Activated naive CD4-positive, alpha-beta T cell treated with anti-CD3 and anti-CD28 coated beads for 36 hours (primary cell): ENCODE results near the gene CSNK1G1. TPM values are rescaled to one million over a fixed set of nuclear protein-coding genes. Genes with fewer than 3 reads are reported as not detected.
A peak's percentile ranks its signal among the peaks of the same experiment; 100 is the strongest.

ENCODE experiments used
- CTCF ChIA-PET: fragments of 350-600 bp; sonication (Branson Sonifier 250); formaldehyde crosslinking; loops from one replicate; lab custom pipeline; 2021; ENCODE audit warnings: antibody characterized with exemption; lab: Charles Lee
- DNase-seq: peaks from one replicate; pipeline ENCODE4 v3.0.0-alpha.2; 2020
- H3K27ac Mint-ChIP-seq: one replicate; pipeline ENCODE4 v1.8.0; 2021; ENCODE audit warnings: mild to moderate bottlenecking, mixed read lengths
- H3K27me3 Mint-ChIP-seq: one replicate; pipeline ENCODE4 v1.8.0; 2021; ENCODE audit warnings: low read depth, mixed read lengths
- H3K36me3 Mint-ChIP-seq: one replicate; pipeline ENCODE4 v1.8.0; 2021; ENCODE audit warnings: low read depth, mixed read lengths
- H3K4me1 Mint-ChIP-seq: one replicate; pipeline ENCODE4 v1.8.0; 2021; ENCODE audit warnings: low read depth, mixed read lengths
- H3K4me3 Mint-ChIP-seq: one replicate; pipeline ENCODE4 v1.8.0; 2021; ENCODE audit warnings: mild to moderate bottlenecking, moderate library complexity, mixed read lengths
- H3K9me3 Mint-ChIP-seq: one replicate; pipeline ENCODE4 v1.8.0; 2021; ENCODE audit warnings: mixed read lengths
- intact Hi-C: fragments of 100-400 bp; cut with micrococcal nuclease; formaldehyde crosslinking; loops from one replicate; pipeline ENCODE4 v1.15.1; 2023
- total RNA-seq, 2 experiments: library from RNA; stranded (reverse); gene quantifications; one replicate each; pipeline ENCODE4 v1.2.3, GENCODE V29; 2021

CSNK1G1 gene
- total RNA-seq, 2 experiments from 2014 or later, result 14.8 to 16.6 TPM

DNA sequence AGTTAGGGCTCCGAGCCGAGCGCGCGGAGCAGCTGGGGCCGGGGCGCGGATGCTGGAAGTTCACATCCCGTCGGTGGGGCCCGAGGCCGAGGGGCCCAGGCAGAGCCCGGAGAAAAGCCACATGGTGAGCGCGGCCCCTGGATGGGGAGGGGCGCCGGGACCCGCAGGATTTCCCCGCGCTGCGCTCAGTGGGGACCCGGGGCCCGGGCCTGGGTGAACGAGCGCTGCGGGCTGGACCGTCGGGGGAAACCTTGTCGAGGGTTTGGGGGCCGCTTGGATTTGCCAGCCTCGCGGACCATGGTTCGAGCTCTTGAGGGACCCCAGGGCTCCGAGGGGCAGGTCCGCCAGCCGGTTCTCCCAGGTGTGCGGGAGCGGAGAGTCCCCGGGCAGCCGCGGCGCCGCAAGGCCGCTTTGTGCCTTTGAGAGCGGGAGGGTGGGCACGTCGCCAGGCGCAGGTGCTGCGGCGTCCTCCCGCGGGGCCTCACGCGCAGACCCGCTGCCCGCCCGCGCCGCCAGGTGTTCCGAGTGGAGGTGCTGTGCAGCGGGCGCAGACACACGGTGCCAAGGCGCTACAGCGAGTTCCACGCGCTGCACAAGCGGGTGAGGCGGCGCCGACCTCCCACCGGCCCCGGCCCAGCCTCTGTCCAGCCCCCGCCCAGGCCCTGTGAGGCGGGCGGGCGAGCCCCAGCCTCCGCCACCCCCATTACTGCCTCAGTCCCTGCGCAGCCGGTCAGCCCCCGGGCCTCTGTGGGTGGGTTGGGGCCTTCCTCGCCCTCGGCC, 204.1 kb downstream of the CSNK1G1 start, which contains the start of gene SNX22:
Gene SNX22, plus strand, starts transcription at position 5 of the 780 bp plus-strand sequence. Its CDS starts 45 bp downstream, at position 50.
- no peak within 1 kb of the TSS for H3K27ac Mint-ChIP-seq
- CTCF ChIA-PET, result interaction anchor here (1.3 to 2.0 kb wide), 3 partner anchors 7 to 54 kb away, joined by 6 to 7 read pairs (median 7); no protein-coding TSS in a partner anchor
- no peaks in the 10 kb centered on the region for H3K9me3 Mint-ChIP-seq
- intact Hi-C loops, result loop anchor here (2.0 to 10.0 kb wide), 4 partner anchors 317 to 685 kb away; partner anchors contain the start of gene HERC1
- peaks cover 7% of the 10 kb centered on the region for H3K36me3 Mint-ChIP-seq
- peaks cover 20% of the 10 kb centered on the region for H3K4me1 Mint-ChIP-seq
- peak within 1 kb of the TSS; percentile 68 for H3K4me3 Mint-ChIP-seq
- DNase-seq, result peak; percentile 12
- peaks cover 11% of the 10 kb centered on the region for H3K27me3 Mint-ChIP-seq

DNA sequence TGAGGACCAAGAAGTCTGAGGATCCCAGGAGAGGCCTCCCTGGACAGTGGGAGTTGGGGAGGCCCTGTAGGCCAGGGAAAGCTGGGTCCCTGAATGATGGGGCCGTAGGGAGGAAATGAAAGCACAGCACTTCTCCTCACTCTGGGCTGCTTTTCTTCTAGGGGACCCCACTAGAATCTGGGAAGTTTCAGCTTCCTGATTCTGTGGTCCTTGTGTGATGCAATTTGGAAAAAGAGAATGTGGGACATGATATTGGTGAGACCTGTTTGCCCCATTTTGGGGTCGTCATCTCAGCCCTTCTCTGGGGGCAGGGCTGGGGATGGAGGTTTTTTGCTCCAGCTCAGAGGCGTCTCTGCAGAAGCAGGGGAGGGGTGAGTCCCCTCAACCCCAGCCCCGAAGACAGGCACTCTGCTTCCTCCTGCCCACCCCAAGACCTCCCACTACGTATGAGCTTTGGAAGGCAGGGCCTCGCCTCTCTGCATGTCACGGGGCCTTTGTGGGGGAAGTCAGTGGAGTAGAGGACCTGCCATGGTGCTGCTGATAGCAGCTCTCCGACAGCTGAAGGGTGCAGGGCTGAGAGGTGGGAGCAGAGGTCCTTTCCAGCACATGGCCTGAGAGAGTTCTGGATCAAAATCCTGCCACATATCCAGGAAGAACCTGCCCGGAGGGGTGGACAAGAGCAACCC, 205.9 kb downstream of the CSNK1G1 start:
- intact Hi-C loops, result loop anchor here (5.0 to 10.0 kb wide), 2 partner anchors 315 to 683 kb away; partner anchors contain the start of gene HERC1
- H3K9me3 Mint-ChIP-seq, result no peaks in the 10 kb centered on the region
- no peak for DNase-seq
- H3K27me3 Mint-ChIP-seq, result peaks cover 11% of the 10 kb centered on the region
- H3K4me3 Mint-ChIP-seq, result peak overlapping the region; percentile 21
- H3K36me3 Mint-ChIP-seq, result peaks cover 3% of the 10 kb centered on the region
- H3K4me1 Mint-ChIP-seq, result peaks cover 20% of the 10 kb centered on the region
- CTCF ChIA-PET, result interaction anchor here (0.6 to 1.0 kb wide), 2 partner anchors 14 to 755 kb away, joined by 3 read pairs; no protein-coding TSS in a partner anchor
- H3K27ac Mint-ChIP-seq, result peak overlapping the region; percentile 57

DNA sequence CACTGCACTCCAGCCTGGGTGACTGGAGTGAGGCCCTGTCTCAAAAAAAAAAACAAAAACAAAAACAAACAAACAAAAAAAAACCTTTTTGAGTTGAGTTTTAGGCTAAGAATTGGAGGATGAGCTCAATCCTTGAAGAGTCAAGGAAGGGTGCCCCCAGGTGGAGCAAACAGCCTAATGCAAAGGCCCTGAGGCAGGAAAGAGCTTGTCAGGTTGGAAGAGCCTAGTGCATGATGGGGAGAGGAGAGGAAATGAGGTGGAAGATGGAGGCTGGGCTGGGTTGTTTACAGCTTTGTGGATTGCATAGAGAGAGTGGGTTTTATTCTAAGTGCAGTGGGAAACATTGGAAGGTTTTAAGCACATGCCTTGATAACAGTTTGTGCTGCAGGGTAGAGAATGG, 206.5 kb downstream of the CSNK1G1 start:
- peak; percentile 73 for DNase-seq
- peak overlapping the region; percentile 32 for H3K4me3 Mint-ChIP-seq
- peaks cover 11% of the 10 kb centered on the region for H3K27me3 Mint-ChIP-seq
- intact Hi-C loops, result no loop called here
- H3K4me1 Mint-ChIP-seq, result peaks cover 20% of the 10 kb centered on the region
- CTCF ChIA-PET, result interaction anchor here (0.5 to 1.0 kb wide), 3 partner anchors 14 to 755 kb away, joined by 3 read pairs; no protein-coding TSS in a partner anchor
- H3K36me3 Mint-ChIP-seq, result peaks cover 3% of the 10 kb centered on the region
- H3K27ac Mint-ChIP-seq, result peak overlapping the region; percentile 57
- no peaks in the 10 kb centered on the region for H3K9me3 Mint-ChIP-seq

DNA sequence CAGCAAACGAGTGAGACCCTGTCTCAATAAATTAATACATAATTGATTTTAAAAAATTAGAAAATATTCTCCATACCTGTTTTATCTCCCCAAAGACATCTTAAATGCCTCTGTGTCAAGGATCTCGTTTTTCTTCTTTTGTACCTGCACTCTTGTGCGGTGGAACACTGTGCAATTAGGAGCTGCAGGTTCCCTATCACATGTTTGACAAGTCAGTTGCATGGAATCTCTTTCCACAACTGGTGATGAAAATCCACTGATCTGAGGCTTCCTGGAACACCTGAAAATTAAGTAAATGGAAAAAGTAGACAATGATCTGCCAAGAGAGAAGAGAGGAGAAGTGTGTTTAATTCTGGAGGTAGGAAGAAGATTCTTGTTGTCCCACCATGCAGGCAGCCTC, 207.4 kb downstream of the CSNK1G1 start:
- Mint-ChIP-seq H3K27ac (no peak overlapping the region), H3K36me3 (peaks cover 2% of the 10 kb centered on the region), H3K4me3 (no peak overlapping the region), H3K9me3 (no peaks in the 10 kb centered on the region), H3K27me3 (peaks cover 11% of the 10 kb centered on the region), H3K4me1 (peaks cover 20% of the 10 kb centered on the region)
- DNase-seq, result no peak
- intact Hi-C loops, result no loop called here
- CTCF ChIA-PET, result interaction anchor here (0.8 to 1.3 kb wide), 2 partner anchors 42 to 505 kb away, joined by 3 to 4 read pairs; no protein-coding TSS in a partner anchor

DNA sequence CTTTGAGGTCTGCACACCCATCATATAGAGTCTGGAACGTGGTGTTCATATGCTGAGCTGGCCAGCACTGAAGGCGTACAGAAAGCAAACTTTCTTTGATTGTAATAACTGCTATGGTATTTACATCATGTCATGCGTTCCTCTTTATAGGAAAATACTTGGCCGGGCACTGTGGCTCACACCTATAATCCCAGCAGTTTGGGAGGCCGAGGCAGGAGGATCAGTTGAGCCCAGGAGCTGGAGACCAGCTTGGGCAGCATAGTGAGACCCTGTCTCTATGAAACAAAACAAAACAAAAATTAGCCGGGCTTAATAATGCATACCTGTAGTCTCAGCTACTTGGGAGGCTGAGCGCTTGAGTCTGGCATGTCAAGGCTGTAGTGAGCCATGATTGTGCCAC, 207.8 kb downstream of the CSNK1G1 start:
- Mint-ChIP-seq H3K9me3 (no peaks in the 10 kb centered on the region), H3K36me3 (peaks cover 2% of the 10 kb centered on the region), H3K4me3 (no peak overlapping the region), H3K27ac (no peak overlapping the region), H3K4me1 (peaks cover 17% of the 10 kb centered on the region), H3K27me3 (peaks cover 8% of the 10 kb centered on the region)
- CTCF ChIA-PET, result interaction anchor here (0.6 to 1.3 kb wide), 3 partner anchors 11 to 505 kb away, joined by 3 to 4 read pairs (median 4); no protein-coding TSS in a partner anchor
- intact Hi-C loops, result no loop called here
- DNase-seq, result no peak

DNA sequence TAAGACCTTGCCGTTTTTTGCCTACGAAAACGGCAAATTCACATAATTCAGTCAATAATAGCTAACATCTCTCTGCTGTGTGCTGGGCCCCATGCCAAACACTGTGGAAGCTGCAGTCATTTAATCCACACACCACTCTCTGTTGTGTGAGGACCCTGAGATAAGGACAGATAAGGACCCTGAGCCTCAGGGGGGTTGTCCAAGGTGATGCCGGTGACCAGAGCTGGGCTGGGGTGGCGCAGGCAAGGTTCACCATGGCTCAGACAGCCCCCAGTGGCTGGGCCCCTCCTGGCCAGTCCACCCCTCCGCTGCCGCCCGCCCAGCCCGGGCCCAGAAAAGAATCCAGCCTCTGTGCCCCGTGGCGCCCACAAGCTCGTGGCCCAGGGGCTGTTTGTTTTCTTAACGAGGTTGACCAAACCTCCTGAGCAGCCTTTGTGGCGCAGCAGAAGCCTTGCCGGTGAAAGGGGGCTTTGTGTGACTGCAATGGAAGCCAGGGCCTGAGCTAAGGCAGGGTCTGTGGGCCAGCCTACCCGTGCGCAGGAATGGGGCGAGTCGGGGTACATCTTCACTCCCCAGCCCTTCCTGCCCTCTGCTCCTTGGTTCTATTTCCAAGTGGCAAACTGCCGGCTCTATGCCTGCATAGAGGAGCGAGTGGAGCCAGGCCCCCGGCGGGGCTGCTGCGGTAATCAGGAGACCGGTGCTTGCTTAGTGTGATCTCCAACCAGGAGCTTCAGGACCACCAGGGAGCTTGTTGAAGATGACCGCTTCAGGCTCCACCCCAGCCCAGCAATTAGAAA, 208.9 kb downstream of the CSNK1G1 start:
- H3K36me3 Mint-ChIP-seq, result peaks cover 2% of the 10 kb centered on the region
- no peak for DNase-seq
- peaks cover 7% of the 10 kb centered on the region for H3K27me3 Mint-ChIP-seq
- H3K9me3 Mint-ChIP-seq, result no peaks in the 10 kb centered on the region
- intact Hi-C loops, result no loop called here
- H3K27ac Mint-ChIP-seq, result no peak overlapping the region
- CTCF ChIA-PET, result interaction anchor here (1.4 kb wide), 1 partner anchor 10 kb away, joined by 3 read pairs; no protein-coding TSS in a partner anchor
- H3K4me1 Mint-ChIP-seq, result peaks cover 10% of the 10 kb centered on the region
- no peak overlapping the region for H3K4me3 Mint-ChIP-seq

DNA sequence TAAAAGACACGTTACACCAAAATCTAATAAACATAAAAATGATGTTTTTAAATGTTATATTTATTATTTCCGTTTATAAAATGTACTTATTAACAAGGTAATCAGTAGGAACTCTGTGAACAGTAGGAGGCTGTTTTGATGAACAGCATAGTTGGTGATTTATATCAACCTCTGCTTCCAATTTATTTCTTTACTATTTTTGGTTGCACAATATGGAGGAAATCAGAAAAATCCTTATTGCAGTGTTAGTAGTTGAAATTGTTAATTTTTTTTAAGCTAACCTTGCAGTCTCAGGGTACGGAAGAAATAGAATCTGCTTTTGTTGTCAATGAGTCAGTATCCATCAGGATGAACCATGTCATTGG, 209.5 kb downstream of the CSNK1G1 start:
- no peak overlapping the region for H3K27ac Mint-ChIP-seq
- intact Hi-C loops, result no loop called here
- H3K27me3 Mint-ChIP-seq, result peaks cover 7% of the 10 kb centered on the region
- H3K4me1 Mint-ChIP-seq, result peaks cover 10% of the 10 kb centered on the region
- H3K4me3 Mint-ChIP-seq, result no peak overlapping the region
- no peaks in the 10 kb centered on the region for H3K9me3 Mint-ChIP-seq
- CTCF ChIA-PET, result interaction anchor here (1.4 kb wide), 1 partner anchor 11 kb away, joined by 3 read pairs; no protein-coding TSS in a partner anchor
- DNase-seq, result no peak
- peaks cover 5% of the 10 kb centered on the region for H3K36me3 Mint-ChIP-seq

DNA sequence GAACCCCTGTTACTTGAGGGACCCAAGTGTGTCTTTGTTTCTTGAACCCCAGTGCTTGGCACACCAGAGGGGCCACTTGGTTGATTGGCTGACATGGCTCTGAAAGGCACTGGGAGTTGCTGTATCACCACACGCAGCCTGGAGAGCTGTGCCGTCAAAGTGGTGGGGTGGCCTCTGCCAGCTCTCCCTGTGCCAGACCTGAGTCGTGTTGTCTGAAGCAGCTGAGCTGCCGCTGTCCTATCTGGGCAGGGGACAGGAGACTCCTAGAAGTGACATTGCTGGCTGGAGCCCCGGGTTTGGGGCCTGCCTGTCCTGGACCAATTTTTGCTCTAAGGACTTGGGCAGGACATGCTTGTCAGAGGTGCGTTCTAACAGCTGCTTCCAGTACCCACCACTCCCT, 209.9 kb downstream of the CSNK1G1 start:
- DNase-seq, result no peak
- peaks cover 10% of the 10 kb centered on the region for H3K4me1 Mint-ChIP-seq
- intact Hi-C loops, result no loop called here
- no peak overlapping the region for H3K4me3 Mint-ChIP-seq
- H3K27ac Mint-ChIP-seq, result no peak overlapping the region
- peaks cover 6% of the 10 kb centered on the region for H3K27me3 Mint-ChIP-seq
- H3K36me3 Mint-ChIP-seq, result peaks cover 9% of the 10 kb centered on the region
- CTCF ChIA-PET, result interaction anchor here (0.6 to 1.4 kb wide), 2 partner anchors 11 to 59 kb away, joined by 3 to 4 read pairs; no protein-coding TSS in a partner anchor
- H3K9me3 Mint-ChIP-seq, result no peaks in the 10 kb centered on the region

DNA sequence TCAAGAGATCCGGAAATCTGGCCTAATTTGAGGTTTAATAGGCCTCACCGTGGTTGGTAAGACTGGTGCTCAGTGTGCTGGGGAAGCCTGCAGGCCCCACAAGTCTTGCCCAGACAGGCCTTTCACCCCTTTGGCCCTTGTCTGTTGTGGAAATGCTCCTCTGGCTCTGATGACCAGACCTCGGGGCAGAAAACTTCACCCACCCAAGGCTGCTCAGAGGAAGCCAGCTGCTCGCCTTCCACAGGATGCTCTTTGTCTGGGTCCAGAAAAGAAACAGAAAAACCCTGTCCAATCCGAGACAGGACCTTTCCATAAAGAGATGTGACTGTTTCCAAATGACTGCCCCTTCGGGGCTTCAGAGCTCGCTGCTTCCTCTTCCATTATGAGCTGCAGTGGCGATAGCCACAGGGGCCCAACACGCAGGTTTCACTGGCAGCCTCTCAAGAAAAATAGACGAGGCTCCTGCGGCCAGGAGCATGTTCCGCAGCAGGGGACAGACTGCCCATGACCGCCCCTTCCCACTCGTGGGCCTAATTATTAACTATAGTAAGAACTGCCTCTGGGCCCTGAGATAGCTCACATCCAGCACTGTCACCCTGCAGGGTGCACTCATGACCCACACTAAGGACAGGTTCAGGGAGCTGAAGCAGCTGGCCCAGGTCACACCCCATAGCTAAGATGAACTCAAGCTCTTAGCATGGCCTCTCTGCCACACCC, 211.2 kb downstream of the CSNK1G1 start:
- DNase-seq, result no peak
- Mint-ChIP-seq H3K36me3 (peaks cover 9% of the 10 kb centered on the region), H3K4me3 (no peak overlapping the region), H3K9me3 (no peaks in the 10 kb centered on the region), H3K27ac (no peak overlapping the region), H3K4me1 (peaks cover 4% of the 10 kb centered on the region), H3K27me3 (peaks cover 2% of the 10 kb centered on the region)
- CTCF ChIA-PET, result interaction anchor here (1.5 kb wide), 1 partner anchor 8 kb away, joined by 7 read pairs; no protein-coding TSS in a partner anchor
- intact Hi-C loops, result no loop called here

DNA sequence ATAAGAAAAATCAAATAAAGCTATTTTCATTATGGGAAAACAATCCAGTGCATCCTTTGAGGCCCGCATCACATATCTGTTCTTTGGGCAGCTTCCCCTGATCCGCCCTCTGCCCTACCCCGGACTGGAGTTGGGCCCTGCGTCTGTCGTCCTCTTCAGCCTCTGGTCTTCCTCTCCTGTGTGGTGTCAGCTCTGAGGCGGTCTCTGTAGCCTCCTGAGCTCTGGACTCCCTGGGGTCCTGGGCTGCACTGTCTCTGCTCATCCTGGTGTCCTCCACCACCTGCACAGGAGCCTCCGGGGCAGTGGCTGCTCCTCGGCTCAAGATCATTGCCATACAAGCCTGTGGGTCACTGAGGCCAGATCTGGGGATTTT, 211.8 kb downstream of the CSNK1G1 start:
- Mint-ChIP-seq H3K4me1 (no peaks in the 10 kb centered on the region), H3K27me3 (no peaks in the 10 kb centered on the region), H3K9me3 (no peaks in the 10 kb centered on the region), H3K4me3 (no peak overlapping the region), H3K27ac (no peak overlapping the region), H3K36me3 (peaks cover 9% of the 10 kb centered on the region)
- intact Hi-C loops, result no loop called here
- CTCF ChIA-PET, result interaction anchor here (0.8 to 1.5 kb wide), 2 partner anchors 9 to 11 kb away, joined by 3 to 7 read pairs; no protein-coding TSS in a partner anchor
- DNase-seq, result no peak

DNA sequence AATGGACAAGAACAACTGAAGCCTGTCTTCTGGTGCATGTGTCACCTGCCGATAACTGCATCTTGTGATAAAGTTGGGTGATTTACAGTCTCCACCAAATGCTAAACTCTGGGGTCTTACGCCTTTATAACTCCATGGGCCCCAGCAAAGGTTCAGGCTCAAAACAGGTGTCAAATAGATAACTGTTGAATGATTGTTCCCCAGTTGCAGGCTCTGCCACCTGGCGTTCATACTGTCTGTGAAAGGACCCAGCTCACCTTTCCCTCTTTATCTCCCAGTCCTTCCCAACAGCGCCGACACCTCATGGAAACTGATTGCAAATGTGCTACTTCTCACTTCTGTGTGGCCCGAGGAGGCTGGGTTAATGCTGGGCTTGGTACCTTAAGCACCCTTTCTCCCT, 212.7 kb downstream of the CSNK1G1 start:
- Mint-ChIP-seq H3K27me3 (no peaks in the 10 kb centered on the region), H3K27ac (peak overlapping the region; percentile 13), H3K36me3 (peaks cover 9% of the 10 kb centered on the region), H3K4me1 (no peaks in the 10 kb centered on the region), H3K9me3 (no peaks in the 10 kb centered on the region), H3K4me3 (no peak overlapping the region)
- DNase-seq, result no peak
- intact Hi-C loops, result no loop called here
- CTCF ChIA-PET, result interaction anchor here (0.8 kb wide), 1 partner anchor 12 kb away, joined by 3 read pairs; no protein-coding TSS in a partner anchor
